SH-SY5Y (cell line): ENCODE results near the gene CCL23.

Experiments used
- GATA2 ChIP-seq: IDR thresholded peaks from 2 replicates; pipeline ENCODE4 v1.6.1; 2011; ENCODE audit warnings: mild to moderate bottlenecking, low read depth, low read length
- GATA3 ChIP-seq: IDR thresholded peaks from 2 replicates; pipeline ENCODE4 v1.6.1; 2011; ENCODE audit warnings: low read depth, mild to moderate bottlenecking, low read length, moderate library complexity

CCL23 gene

GRCh38 chr17:36017799-36018198 is at the start of gene CCL23:
Gene CCL23 (minus strand): TSS chr17:36017972. CDS start chr17:36017897, 75 bp downstream.
- TF ChIP-seq GATA2 = no peak
- TF ChIP-seq GATA3 = no peak

GRCh38 chr17:36066365-36066985 is 48.7 kb upstream of the CCL23 start:
- TF ChIP-seq GATA2 (no peak), GATA3 (no peak)

- TF ChIP-seq GATA3 (no peak), GATA2 (no peak)
Observed at GRCh38 chr17:36063786-36064541, 46.2 kb upstream of the CCL23 start, which contains the start of gene CCL18. Gene CCL18 (plus strand): TSS chr17:36064272. CDS start chr17:36064343, 71 bp downstream.

- TF ChIP-seq GATA2 = no peak
- TF ChIP-seq GATA3 = no peak
Observed at GRCh38 chr17:36060816-36061215, 43.0 kb upstream of the CCL23 start.

- TF ChIP-seq GATA2 = no peak
- TF ChIP-seq GATA3 = no peak
Observed at GRCh38 chr17:36059406-36059805, 41.6 kb upstream of the CCL23 start.

- TF ChIP-seq GATA2 (no peak), GATA3 (no peak)
Observed at GRCh38 chr17:36057911-36058310, 40.1 kb upstream of the CCL23 start.

GRCh38 chr17:36055921-36056520 is 38.2 kb upstream of the CCL23 start:
- no peak for TF ChIP-seq GATA2
- no peak for TF ChIP-seq GATA3

- TF ChIP-seq GATA2 (no peak), GATA3 (no peak)
Observed at GRCh38 chr17:36055171-36055570, 37.4 kb upstream of the CCL23 start.

- TF ChIP-seq GATA3 = no peak
- no peak for TF ChIP-seq GATA2
Observed at GRCh38 chr17:36049643-36050042, 31.9 kb upstream of the CCL23 start.

GRCh38 chr17:36048066-36048465 is 30.3 kb upstream of the CCL23 start:
- TF ChIP-seq GATA2 (no peak), GATA3 (no peak)

GRCh38 chr17:36036235-36036634 is 18.5 kb upstream of the CCL23 start:
- no peak for TF ChIP-seq GATA3

- TF ChIP-seq GATA2 (no peak), GATA3 (no peak)
Observed at GRCh38 chr17:36034127-36034526, 16.4 kb upstream of the CCL23 start.

GRCh38 chr17:36030956-36031355 is 13.2 kb upstream of the CCL23 start:
- TF ChIP-seq GATA3 (no peak), GATA2 (no peak)

GRCh38 chr17:36027761-36028160 is 10.0 kb upstream of the CCL23 start:
- TF ChIP-seq GATA2 (no peak), GATA3 (no peak)
